IMR-90 (cell line): ENCODE data around the gene FANK1. TPM values are rescaled to one million over a fixed set of nuclear protein-coding genes. Genes with fewer than 3 reads are reported as not detected.

Experiments
- ATAC-seq: fragments of 200-7000 bp; cut with Tn5 transposase; 2 replicates; pipeline ENCODE4 v1.9.1; 2020; ENCODE audit warnings: low read depth, mild to moderate bottlenecking, moderate library complexity
- BruUV-seq: library from RNA; stranded (reverse); fragments of 400-500 nt; replicated peaks from 2 replicates; lab custom pipeline; 2021; lab: Mats Ljungman, UMichigan
- CTCF ChIA-PET: fragments of 300-600 bp; formaldehyde crosslinking; extraction: SDS; loops from one replicate; lab custom pipeline; 2021; ENCODE audit warnings: antibody characterized with exemption; lab: Yijun Ruan, JAX
- POLR2A ChIA-PET: fragments of 300-600 bp; sonication (Branson Sonifier 250); formaldehyde crosslinking; loops from one replicate; lab custom pipeline; 2022; ENCODE audit warnings: antibody characterized with exemption; ENCODE audit not compliant: unreplicated experiment; lab: Charles Lee
- DNase-seq: peaks from one replicate; pipeline ENCODE4 v3.0.0; 2013
- H2AFZ ChIP-seq: replicated peaks from 2 replicates; pipeline ENCODE3; 2013; ENCODE audit warnings: low read length, mild to moderate bottlenecking; ENCODE audit not compliant: poor library complexity
- H2AK5ac ChIP-seq: 2 replicates; pipeline ENCODE4 v1.6.1; 2013; ENCODE audit warnings: low read depth, low read length, inconsistent platforms
- H2AK9ac ChIP-seq: replicated peaks from 2 replicates; pipeline ENCODE3; 2013; ENCODE audit warnings: mild to moderate bottlenecking, low read depth, low read length, moderate library complexity; ENCODE audit not compliant: poor library complexity
- H2BK120ac ChIP-seq: 2 replicates; pipeline ENCODE4 v1.6.1; 2013; ENCODE audit warnings: low read depth, low read length, inconsistent platforms
- H2BK15ac ChIP-seq: 3 replicates; pipeline ENCODE4 v1.6.1; 2013; ENCODE audit warnings: low read depth, low read length, inconsistent platforms
- H2BK20ac ChIP-seq: 2 replicates; pipeline ENCODE4 v1.6.1; 2013; ENCODE audit warnings: low read depth, mild to moderate bottlenecking, inconsistent platforms, low read length, moderate library complexity
- H2BK5ac ChIP-seq: 2 replicates; pipeline ENCODE4 v1.6.1; 2013; ENCODE audit warnings: mild to moderate bottlenecking, low read depth, low read length, inconsistent platforms; ENCODE audit not compliant: poor library complexity, severe bottlenecking
- H3K14ac ChIP-seq: replicated peaks from 2 replicates; pipeline ENCODE4 v1.6.1; 2013; ENCODE audit warnings: low read depth, low read length, inconsistent platforms
- H3K18ac ChIP-seq: 2 replicates; pipeline ENCODE4 v1.6.1; 2013; ENCODE audit warnings: low read depth, low read length, control low read depth
- H3K23ac ChIP-seq: 2 replicates; pipeline ENCODE4 v1.6.1; 2013; ENCODE audit warnings: low read depth, low read length, inconsistent platforms
- H3K27ac ChIP-seq: 2 replicates; pipeline ENCODE4 v1.5.1; 2013; ENCODE audit warnings: mild to moderate bottlenecking, control low read depth, low read length; ENCODE audit not compliant: insufficient read depth
- H3K27me3 ChIP-seq: 2 replicates; pipeline ENCODE4 v1.6.1; 2013; ENCODE audit warnings: low read length; ENCODE audit not compliant: control insufficient read depth, insufficient read depth
- H3K36me3 ChIP-seq: 2 replicates; pipeline ENCODE4 v1.6.1; 2013; ENCODE audit warnings: low read length, mixed read lengths; ENCODE audit not compliant: control insufficient read depth, insufficient read depth
- H3K4ac ChIP-seq: 2 replicates; pipeline ENCODE4 v1.6.1; 2013; ENCODE audit warnings: low read depth, low read length, inconsistent platforms
- H3K4me1 ChIP-seq: 2 replicates; pipeline ENCODE4 v1.6.1; 2013; ENCODE audit warnings: low read length, mixed read lengths; ENCODE audit not compliant: control insufficient read depth, insufficient read depth
- H3K4me2 ChIP-seq: 2 replicates; pipeline ENCODE4 v1.6.1; 2013; ENCODE audit warnings: low read depth, mild to moderate bottlenecking, control low read depth, low read length, moderate library complexity
- H3K4me3 ChIP-seq: 2 replicates; pipeline ENCODE4 v1.5.1; 2013; ENCODE audit warnings: low read depth, mild to moderate bottlenecking, control low read depth, low read length, moderate library complexity; ENCODE audit not compliant: insufficient read depth
- H3K56ac ChIP-seq: 2 replicates; pipeline ENCODE4 v1.6.1; 2013; ENCODE audit warnings: low read length, inconsistent platforms; ENCODE audit not compliant: insufficient read depth; ENCODE audit errors: extremely low read depth
- H3K79me1 ChIP-seq, 2 experiments: 2 replicates each; pipeline ENCODE4 v1.6.1; 2013; ENCODE audit warnings: low read length in 2 of 2, inconsistent platforms in 1 of 2, low read depth in 1 of 2
- H3K9ac ChIP-seq: 2 replicates; pipeline ENCODE4 v1.6.1; 2013; ENCODE audit warnings: low read depth, low read length, control low read depth
- H3K9me1 ChIP-seq: 2 replicates; pipeline ENCODE4 v1.6.1; 2013; ENCODE audit warnings: low read length, inconsistent platforms; ENCODE audit not compliant: insufficient read depth
- H3K9me3 ChIP-seq: 2 replicates; pipeline ENCODE4 v1.6.1; 2013; ENCODE audit warnings: low read length; ENCODE audit not compliant: control insufficient read depth, insufficient read depth
- H4K20me1 ChIP-seq: 2 replicates; pipeline ENCODE4 v1.6.1; 2013; ENCODE audit warnings: low read length, inconsistent platforms; ENCODE audit not compliant: insufficient read depth
- H4K5ac ChIP-seq: 2 replicates; pipeline ENCODE4 v1.6.1; 2013; ENCODE audit warnings: mild to moderate bottlenecking, low read depth, low read length, control low read depth
- H4K8ac ChIP-seq, 2 experiments: 2 replicates each; pipeline ENCODE4 v1.6.1; 2013; ENCODE audit warnings: low read depth in 2 of 2, low read length in 2 of 2, control low read depth in 1 of 2, inconsistent platforms in 1 of 2
- H4K91ac ChIP-seq: 2 replicates; pipeline ENCODE4 v1.6.1; 2013; ENCODE audit warnings: low read depth, low read length, inconsistent platforms; ENCODE audit not compliant: insufficient read depth
- BHLHE40 ChIP-seq: fragments of 150-350 bp; IDR thresholded peaks from 2 replicates; pipeline ENCODE4 v1.6.1; 2016; ENCODE audit warnings: mild to moderate bottlenecking, low read depth, low read length
- CTCF ChIP-seq: conservative IDR thresholded peaks from 2 replicates; pipeline ENCODE4 v1.5.1; 2012; ENCODE audit warnings: mild to moderate bottlenecking, low read depth, low read length, improper control_type of control experiment
- ELK1 ChIP-seq: fragments of 150-350 bp; IDR thresholded peaks from 2 replicates; pipeline ENCODE4 v1.6.1; 2016; ENCODE audit warnings: low read depth, mild to moderate bottlenecking, low read length, moderate library complexity, borderline replicate concordance
- RAD21 ChIP-seq: IDR thresholded peaks from 2 replicates; pipeline ENCODE4 v1.6.1; 2012; ENCODE audit warnings: low read length, improper control_type of control experiment
- RCOR1 ChIP-seq: IDR thresholded peaks from 2 replicates; pipeline ENCODE4 v1.6.1; 2012; ENCODE audit warnings: mild to moderate bottlenecking, low read length, improper control_type of control experiment; ENCODE audit not compliant: insufficient replicate concordance
- RFX5 ChIP-seq: IDR thresholded peaks from 2 replicates; pipeline ENCODE4 v1.8.0; 2012; ENCODE audit warnings: low read depth, mild to moderate bottlenecking, low read length, moderate library complexity
- SMC3 ChIP-seq: fragments of 150-350 bp; IDR thresholded peaks from 2 replicates; pipeline ENCODE4 v1.6.1; 2016; ENCODE audit warnings: low read depth, mild to moderate bottlenecking, antibody characterized with exemption, low read length, moderate library complexity
- USF2 ChIP-seq: fragments of 150-350 bp; IDR thresholded peaks from 2 replicates; pipeline ENCODE4 v1.6.1; 2017; ENCODE audit warnings: mild to moderate bottlenecking, antibody characterized with exemption, low read length, low read depth
- WGBS, 2 experiments: methylation state at CpG; one replicate each; pipeline versions ENCODE4 v1.1.5 to v1.1.7; 2013; ENCODE audit warnings: missing lambda C conversion rate in 2 of 2; ENCODE audit not compliant: insufficient read length in 1 of 2; ENCODE audit errors: extremely low coverage in 2 of 2; 5-methylcytosine and 5-hydroxymethylcytosine counted together
- dilution Hi-C: fragments of 300-500 bp; cut with HindIII; formaldehyde crosslinking; loops from one replicate; pipeline ENCODE4 v1.14.3; 2018; ENCODE audit warnings: low sequenced_read_pairs; ENCODE audit not compliant: unreplicated experiment
- in situ Hi-C: fragments of 300-500 bp; cut with MboI; formaldehyde crosslinking; loops from 3 replicates; pipeline ENCODE4 v1.14.3; 2019; ENCODE audit warnings: low sequenced_read_pairs, inconsistent platforms, mixed read lengths
- intact Hi-C: fragments of 100-400 bp; cut with micrococcal nuclease; formaldehyde crosslinking; loops from 2 replicates; pipeline ENCODE4 v1.10.0; 2022
- polyA plus RNA-seq, 3 experiments: library from polyadenylated mRNA; depleted of rRNA; stranded (reverse); fragments of >200 nt; gene quantifications; 2 replicates each; pipeline ENCODE4 v1.2.3, GENCODE V29; 2012; ENCODE audit warnings: low replicate concordance in 1 of 3
- total RNA-seq: library from RNA; depleted of rRNA; stranded (reverse); fragments of >200 nt; gene quantifications from 2 replicates; pipeline ENCODE4 v1.2.3, GENCODE V29; 2012

The FANK1 gene
- total and polyA plus RNA-seq, 2 of the 4 experiments (the other 2 are of a cell fraction): 0.90 to 2.2 TPM

GRCh38 chr10:125990974-125991373 lies 94.6 kb downstream of the FANK1 start:
- Histone ChIP-seq H3K79me1 (no peaks in the 10 kb centered on the region), H3K9ac (no peak overlapping the region), H2BK120ac (no peak overlapping the region), H2BK5ac (no peak overlapping the region), H3K9me1 (no peaks in the 10 kb centered on the region), H3K18ac (no peak overlapping the region), H4K91ac (no peak overlapping the region), H2AK9ac (no peak overlapping the region), H3K56ac (no peak overlapping the region), H3K14ac (no peak overlapping the region), H3K27me3 (peaks cover 38% of the 10 kb centered on the region), H3K9me3 (0 out of 2 replicates have a peak, but pooled peaks cover 2% of the 10 kb centered on the region), H2AFZ (no peak overlapping the region), H3K36me3 (no peaks in the 10 kb centered on the region; the same call in 1 of the 2 replicates), H2BK20ac (no peak overlapping the region), H4K20me1 (no peaks in the 10 kb centered on the region), H3K4me3 (no peak overlapping the region), H3K23ac (no peak overlapping the region), H3K27ac (no peak overlapping the region), H2BK15ac (no peak overlapping the region), H3K4ac (no peak overlapping the region), H4K5ac (no peak overlapping the region), H2AK5ac (no peak overlapping the region), H3K4me2 (no peak overlapping the region), H4K8ac (no peak overlapping the region), H3K4me1 (no peaks in the 10 kb centered on the region)
- ATAC-seq (no peak), DNase-seq (no peak)
- intact Hi-C loops (no loop called here), in situ Hi-C loops (no loop called here), dilution Hi-C loops (no loop called here)
- ChIA-PET CTCF (no interaction called here), POLR2A (no interaction called here)
- no peak for TF ChIP-seq USF2
- TF ChIP-seq ELK1: no peak
- TF ChIP-seq SMC3: no peak
- TF ChIP-seq RAD21: no peak
- no peak for TF ChIP-seq RFX5
- no peak for TF ChIP-seq BHLHE40
- no peak for TF ChIP-seq RCOR1
- TF ChIP-seq CTCF: no peak
- BruUV-seq: no TSS peak
- WGBS, 2 experiments: no CpG with 5 or more reads among the region's 2 CpGs
